22Rv1 (cell line): ENCODE measurements around the gene SOSTDC1.

Experiments used
- H3K27ac ChIP-seq: fragments of 450-650 bp; 2 replicates; pipeline ENCODE4 v1.5.1; 2017
- ZFX ChIP-seq: fragments of 450-650 bp; IDR thresholded peaks from 2 replicates; pipeline ENCODE4 v1.6.1; 2017; ENCODE audit warnings: antibody characterized with exemption, borderline replicate concordance
- TF ChIP-seq, protein P1 (sequence below): fragments of 450-650 bp; IDR thresholded peaks from 2 replicates; pipeline ENCODE4 v1.5.1; 2017; ENCODE audit warnings: mild to moderate bottlenecking

SOSTDC1 gene

DNA sequence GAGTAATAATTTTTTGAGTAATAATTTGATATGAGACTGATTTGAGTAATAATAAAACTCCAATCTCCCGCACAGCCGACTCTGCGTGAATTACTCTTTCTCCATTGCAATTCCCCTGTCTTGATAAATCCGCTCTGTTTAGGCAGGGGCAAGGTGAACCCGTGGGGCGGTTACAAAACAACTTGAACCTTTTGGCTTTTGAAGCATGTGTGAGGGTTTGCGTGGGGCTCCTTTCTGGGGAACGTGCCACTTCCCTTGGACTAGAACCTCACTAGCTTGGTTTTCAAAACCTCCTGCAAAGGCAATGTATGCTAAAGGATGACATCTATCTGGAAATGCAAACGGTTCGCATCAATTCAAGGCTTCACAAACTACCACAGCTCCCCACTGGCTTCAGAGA is 45.7 kb downstream of the SOSTDC1 start:
- no peak overlapping the region; the same call in 1 of the 2 replicates for H3K27ac ChIP-seq
- TF ChIP-seq ZFX = no peak
- TF ChIP-seq, protein P1, sequence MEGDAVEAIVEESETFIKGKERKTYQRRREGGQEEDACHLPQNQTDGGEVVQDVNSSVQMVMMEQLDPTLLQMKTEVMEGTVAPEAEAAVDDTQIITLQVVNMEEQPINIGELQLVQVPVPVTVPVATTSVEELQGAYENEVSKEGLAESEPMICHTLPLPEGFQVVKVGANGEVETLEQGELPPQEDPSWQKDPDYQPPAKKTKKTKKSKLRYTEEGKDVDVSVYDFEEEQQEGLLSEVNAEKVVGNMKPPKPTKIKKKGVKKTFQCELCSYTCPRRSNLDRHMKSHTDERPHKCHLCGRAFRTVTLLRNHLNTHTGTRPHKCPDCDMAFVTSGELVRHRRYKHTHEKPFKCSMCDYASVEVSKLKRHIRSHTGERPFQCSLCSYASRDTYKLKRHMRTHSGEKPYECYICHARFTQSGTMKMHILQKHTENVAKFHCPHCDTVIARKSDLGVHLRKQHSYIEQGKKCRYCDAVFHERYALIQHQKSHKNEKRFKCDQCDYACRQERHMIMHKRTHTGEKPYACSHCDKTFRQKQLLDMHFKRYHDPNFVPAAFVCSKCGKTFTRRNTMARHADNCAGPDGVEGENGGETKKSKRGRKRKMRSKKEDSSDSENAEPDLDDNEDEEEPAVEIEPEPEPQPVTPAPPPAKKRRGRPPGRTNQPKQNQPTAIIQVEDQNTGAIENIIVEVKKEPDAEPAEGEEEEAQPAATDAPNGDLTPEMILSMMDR = no peak

DNA sequence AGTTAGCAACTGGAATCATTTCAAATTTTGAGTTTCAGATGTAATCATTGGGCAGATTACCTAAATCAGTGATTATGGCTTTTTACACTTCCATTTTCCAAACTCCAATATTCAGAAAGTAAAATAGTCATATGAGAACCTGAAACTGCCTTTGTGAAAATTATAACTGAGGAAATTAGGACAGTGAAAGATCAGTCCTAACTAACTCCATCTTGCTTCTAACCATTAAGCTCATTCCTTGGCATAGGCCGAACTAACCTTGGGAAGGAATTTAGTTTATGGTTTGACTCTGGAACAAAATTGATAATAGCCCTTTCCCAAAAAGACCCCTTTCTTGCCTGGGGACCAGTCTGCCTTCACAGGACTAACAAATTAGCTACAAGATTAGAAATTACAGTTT is 46.4 kb downstream of the SOSTDC1 start:
- no peak for TF ChIP-seq ZFX
- TF ChIP-seq, protein P1 = no peak
- no peak overlapping the region for H3K27ac ChIP-seq

DNA sequence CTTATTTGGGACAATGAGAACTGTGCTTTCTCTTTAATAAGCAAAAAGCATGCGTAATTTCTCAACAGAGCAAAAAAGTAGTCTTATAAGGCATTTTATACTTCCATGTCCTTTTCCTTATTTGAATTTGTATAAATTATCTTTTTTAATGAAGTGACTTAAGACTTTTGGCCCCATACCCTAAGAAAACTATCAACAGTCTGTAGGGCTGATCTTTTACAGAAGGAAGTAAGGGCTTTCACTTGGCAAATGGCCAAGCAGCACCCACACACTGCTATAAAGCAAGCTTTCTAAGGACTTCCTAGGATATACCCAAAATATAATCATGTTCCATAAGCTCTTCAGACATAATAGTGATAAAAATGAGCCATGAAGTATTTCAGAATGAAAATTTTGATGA is 47.6 kb downstream of the SOSTDC1 start:
- TF ChIP-seq, protein P1 = no peak
- TF ChIP-seq ZFX = no peak
- H3K27ac ChIP-seq = no peak overlapping the region

DNA sequence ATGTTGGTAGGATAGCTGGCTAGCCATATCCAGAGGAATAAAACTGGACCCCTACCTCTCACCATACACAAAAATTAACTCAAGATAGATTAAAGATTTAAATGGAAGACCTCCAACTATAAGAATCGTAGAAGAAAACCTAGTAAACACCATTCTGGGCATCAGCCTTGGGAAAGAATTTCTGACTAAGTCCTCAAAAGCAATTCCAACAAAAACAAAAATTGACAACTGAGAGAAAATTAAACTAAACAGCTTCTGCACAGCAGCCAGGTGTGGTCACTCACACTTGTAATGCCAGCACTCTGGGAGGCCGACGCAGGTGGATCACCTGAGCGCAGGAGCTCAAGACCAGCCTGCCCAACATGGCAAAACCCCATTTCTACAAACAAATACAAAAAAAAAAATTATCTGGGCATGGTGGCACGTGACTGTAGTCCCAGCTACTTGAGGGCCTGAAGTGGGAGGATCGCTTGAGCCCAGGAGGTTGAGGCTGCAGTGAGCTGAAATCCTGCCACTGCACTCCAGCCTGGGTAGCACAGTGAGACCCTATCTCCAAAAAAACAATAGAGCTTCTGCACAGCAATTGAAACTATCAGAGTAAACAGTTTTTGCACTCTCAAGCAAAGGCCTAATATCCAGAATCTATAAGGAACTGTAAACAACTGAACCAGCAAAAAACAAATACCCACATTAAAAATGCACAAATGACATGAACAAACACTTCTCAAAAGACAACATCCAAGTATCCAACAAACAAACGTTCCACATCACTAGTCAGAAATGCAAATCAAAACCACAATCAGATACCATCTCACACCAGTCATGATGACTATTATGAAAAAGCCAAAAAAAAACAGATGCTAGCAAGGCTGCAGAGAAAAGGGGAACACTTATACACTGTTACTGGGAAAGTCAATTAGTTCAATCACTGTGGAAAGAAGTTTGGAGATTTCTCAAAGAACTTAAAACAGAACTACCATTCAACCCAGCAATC is 49.0 kb downstream of the SOSTDC1 start:
- TF ChIP-seq, protein P1 = no peak
- TF ChIP-seq ZFX = no peak
- no peak overlapping the region for H3K27ac ChIP-seq

DNA sequence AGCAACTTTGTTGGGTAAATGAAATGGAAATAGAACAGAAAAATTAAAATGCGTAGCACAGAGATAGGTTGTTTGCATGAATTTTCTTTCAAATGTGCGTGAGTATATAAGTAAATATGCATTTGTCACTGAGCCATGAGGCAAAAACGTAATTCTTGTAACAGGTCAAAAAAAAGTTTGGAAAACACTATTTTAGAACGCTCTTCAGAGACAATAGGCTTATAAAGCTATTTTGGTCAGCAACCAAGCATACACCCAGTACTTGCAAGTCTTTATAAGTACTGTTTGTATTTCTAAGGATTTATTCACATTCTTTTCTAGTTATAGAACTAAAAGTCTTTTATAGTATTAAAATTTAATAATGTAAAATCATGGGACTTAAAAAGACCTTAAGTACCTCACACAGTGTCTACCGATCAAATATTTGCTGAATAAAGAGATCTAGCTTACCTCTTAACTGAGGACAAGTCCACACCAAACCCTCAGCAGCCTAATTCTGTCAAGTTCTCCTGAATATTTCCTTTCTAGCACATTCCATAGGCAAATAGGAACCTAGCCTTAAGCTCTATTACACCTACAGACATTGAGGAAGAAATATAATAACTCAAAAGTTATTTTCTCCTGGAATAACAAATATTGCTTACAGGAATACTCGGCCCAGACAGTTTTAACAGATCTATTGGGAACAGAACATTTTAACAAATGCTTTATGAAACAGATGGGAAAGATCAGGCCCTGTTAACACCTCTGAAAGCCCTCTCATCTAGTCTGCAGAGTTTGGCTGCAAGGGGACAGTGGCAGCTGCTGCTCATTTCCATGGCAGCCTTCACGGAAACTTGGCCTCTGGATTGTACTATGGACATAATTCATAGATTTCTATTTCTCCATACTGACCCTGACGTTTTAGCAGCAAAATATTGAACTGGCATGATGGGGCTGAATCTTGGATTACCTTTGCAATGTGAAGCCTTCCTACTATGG is 53.0 kb downstream of the SOSTDC1 start:
- no peak overlapping the region for H3K27ac ChIP-seq
- TF ChIP-seq, protein P1 = no peak
- TF ChIP-seq ZFX = no peak
